Kidney (tissue), 14 donors: ENCODE results near the gene DYNLL2. TPM values are rescaled to one million over a fixed set of nuclear protein-coding genes. Genes with fewer than 3 reads are reported as not detected.
A peak's percentile ranks its signal among the peaks of the same experiment; 100 is the strongest.

ENCODE experiments used
- DNase-seq, 5 donors: peaks; one replicate each; pipeline ENCODE4 v3.0.0-alpha.2; 2013 to 2020
- FAIRE-seq: peaks from 2 replicates; lab custom pipeline; 2012; peaks lifted over from hg19 to GRCh38; lab: Jason Lieb, UNC
- H3K27ac ChIP-seq, 2 donors: one replicate each; pipeline ENCODE4 v1.7.0; 2013; ENCODE audit warnings: low read depth in 2 of 2, low read length in 2 of 2, inconsistent platforms in 1 of 2
- H3K27me3 ChIP-seq: one replicate; pipeline ENCODE4 v1.7.1; 2013; ENCODE audit warnings: low read length, inconsistent platforms; ENCODE audit not compliant: control insufficient read depth, insufficient read depth
- H3K36me3 ChIP-seq, 3 donors: one replicate each; pipeline versions ENCODE4 v1.7.0 to v1.7.1; 2013; ENCODE audit warnings: low read length in 3 of 3, control low read depth in 1 of 3, inconsistent platforms in 1 of 3; ENCODE audit not compliant: insufficient read depth in 3 of 3, control insufficient read depth in 2 of 3
- H3K4me1 ChIP-seq, 3 donors: one replicate each; pipeline versions ENCODE4 v1.7.0 to v1.7.1; 2013; ENCODE audit warnings: low read length in 3 of 3, inconsistent platforms in 1 of 3, low read depth in 1 of 3; ENCODE audit not compliant: control insufficient read depth in 2 of 3, insufficient read depth in 2 of 3
- H3K4me3 ChIP-seq, 3 donors: one replicate each; pipeline versions ENCODE4 v1.7.0 to v1.8.1; 2013; ENCODE audit warnings: low read length in 3 of 3, control low read depth in 1 of 3, inconsistent platforms in 1 of 3
- H3K9ac ChIP-seq, 3 donors: one replicate each; pipeline versions ENCODE4 v1.7.0 to v1.7.1; 2013; ENCODE audit warnings: low read length in 3 of 3, control low read depth in 1 of 3, inconsistent platforms in 1 of 3
- H3K9me3 ChIP-seq, 3 donors: one replicate each; pipeline versions ENCODE4 v1.7.0 to v1.7.1; 2013; ENCODE audit warnings: low read length in 3 of 3, control low read depth in 1 of 3, inconsistent platforms in 1 of 3; ENCODE audit not compliant: control insufficient read depth in 2 of 3, insufficient read depth in 1 of 3
- intact Hi-C: fragments of 100-400 bp; cut with DNase I; formaldehyde crosslinking; loops from one replicate; pipeline ENCODE4 v1.11.1; 2022
- polyA plus RNA-seq: library from polyadenylated mRNA; stranded (reverse); fragments of 350-450 nt; fragmentation: Illumina TruSeq; extraction: RNeasy Lipid Tissue Mini Kit (QIAGEN cat#74804); gene quantifications from one replicate; pipeline ENCODE4 v1.2.3, GENCODE V29; 2014; ENCODE audit warnings: low read depth, low replicate concordance; ENCODE audit not compliant: insufficient read depth
- total RNA-seq: library from RNA; stranded (reverse); fragmentation: NEBNext Ultra II Directional; extraction: Animal tissue kit (Norgen Biotek cat#: 25700); gene quantifications from one replicate; pipeline ENCODE4 v1.2.1, GENCODE V29; 2021
- TF ChIP-seq, protein P1 (sequence below): IDR thresholded peaks from 3 replicates; pipeline ENCODE4 v1.5.1; 2012; ENCODE audit warnings: mild to moderate bottlenecking, moderate library complexity, borderline replicate concordance; ENCODE audit not compliant: insufficient read depth; ENCODE audit errors: extremely low read depth
- donor health status: control.
- donor health status: control.
- donor health status: control.
- donor health status: control.
- donor health status: control.
- donor health status: DM: yes; HTN: yes; CAD: no.
- donor health status: Normal renal cell carcinoma (clear cell type).

The DYNLL2 gene
- total and polyA plus RNA-seq, 2 donors from 2014 or later: 43.2 to 59.7 TPM

DNA sequence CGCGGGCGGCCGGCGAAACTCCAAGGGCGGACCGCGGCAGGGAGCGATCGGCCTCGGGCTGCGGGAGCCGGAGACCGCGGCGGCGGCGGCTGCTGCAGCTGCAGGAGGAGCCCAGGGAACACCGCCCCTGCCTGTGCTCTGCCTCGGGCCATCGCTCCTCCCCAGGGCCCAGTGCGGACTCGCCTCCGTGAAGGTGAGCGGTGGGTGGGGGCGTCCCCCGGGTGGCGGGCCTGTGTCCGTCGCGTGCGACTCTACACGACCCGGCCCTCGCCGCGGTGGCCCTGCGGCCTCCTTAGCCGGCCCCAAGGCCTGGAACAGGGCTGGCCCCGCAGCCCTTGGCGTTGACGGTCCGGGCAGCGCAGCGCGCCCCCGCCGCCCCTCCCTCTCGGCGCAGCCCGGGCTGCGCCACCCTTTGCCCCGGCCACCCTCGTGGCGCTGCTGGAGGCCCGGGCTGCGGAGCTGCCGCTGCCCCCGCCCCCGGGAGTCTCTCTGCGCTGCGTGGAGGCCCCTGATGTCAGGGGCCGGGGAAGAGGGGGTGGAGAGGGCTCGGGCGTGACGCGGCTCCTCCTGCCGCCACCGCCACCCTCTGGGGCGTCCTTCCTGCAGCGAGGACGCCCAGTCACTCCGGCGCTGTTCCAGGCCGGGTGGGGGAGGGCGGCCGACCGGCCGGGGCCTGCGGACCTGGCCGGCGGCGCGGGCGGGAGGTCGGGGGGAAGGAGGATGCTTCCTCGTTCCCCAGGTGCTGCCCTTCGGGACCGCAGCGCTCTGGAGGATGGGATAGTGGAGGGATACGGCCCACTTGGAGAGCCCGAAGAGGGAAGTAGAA lies 485 bp downstream of the DYNLL2 start:
- intact Hi-C loops: no loop called here

GRCh38 chr17:58084317-58084981 lies 1.2 kb downstream of the DYNLL2 start:
- intact Hi-C loops: no loop called here

More for the DNA sequence above, 485 bp downstream of the DYNLL2 start:
- DNase-seq (peak; percentile 53 to 92 (median 75)), FAIRE-seq (no peak)
- TF ChIP-seq, protein P1, sequence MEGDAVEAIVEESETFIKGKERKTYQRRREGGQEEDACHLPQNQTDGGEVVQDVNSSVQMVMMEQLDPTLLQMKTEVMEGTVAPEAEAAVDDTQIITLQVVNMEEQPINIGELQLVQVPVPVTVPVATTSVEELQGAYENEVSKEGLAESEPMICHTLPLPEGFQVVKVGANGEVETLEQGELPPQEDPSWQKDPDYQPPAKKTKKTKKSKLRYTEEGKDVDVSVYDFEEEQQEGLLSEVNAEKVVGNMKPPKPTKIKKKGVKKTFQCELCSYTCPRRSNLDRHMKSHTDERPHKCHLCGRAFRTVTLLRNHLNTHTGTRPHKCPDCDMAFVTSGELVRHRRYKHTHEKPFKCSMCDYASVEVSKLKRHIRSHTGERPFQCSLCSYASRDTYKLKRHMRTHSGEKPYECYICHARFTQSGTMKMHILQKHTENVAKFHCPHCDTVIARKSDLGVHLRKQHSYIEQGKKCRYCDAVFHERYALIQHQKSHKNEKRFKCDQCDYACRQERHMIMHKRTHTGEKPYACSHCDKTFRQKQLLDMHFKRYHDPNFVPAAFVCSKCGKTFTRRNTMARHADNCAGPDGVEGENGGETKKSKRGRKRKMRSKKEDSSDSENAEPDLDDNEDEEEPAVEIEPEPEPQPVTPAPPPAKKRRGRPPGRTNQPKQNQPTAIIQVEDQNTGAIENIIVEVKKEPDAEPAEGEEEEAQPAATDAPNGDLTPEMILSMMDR: no peak
- H3K9me3 ChIP-seq: no peaks in the 10 kb centered on the region
- H3K27ac ChIP-seq: peak overlapping the region; percentile 49 to 90
- peaks cover 4 to 27% (median 14%) of the 10 kb centered on the region in 3 donors for H3K36me3 ChIP-seq
- peak overlapping the region; percentile 86 to 89 (median 86) for H3K4me3 ChIP-seq
- H3K27me3 ChIP-seq: no peaks in the 10 kb centered on the region
- peak overlapping the region; percentile 61 to 87 (median 70) for H3K9ac ChIP-seq
- peaks cover 0 to 25% (median 23%) of the 10 kb centered on the region in 3 donors for H3K4me1 ChIP-seq

GRCh38 chr17:58085039-58085715 lies 2.0 kb downstream of the DYNLL2 start:
- TF ChIP-seq, protein P1: no peak
- Histone ChIP-seq H3K4me1 (peaks cover 0 to 25% (median 23%) of the 10 kb centered on the region in 3 donors), H3K9me3 (no peaks in the 10 kb centered on the region), H3K27me3 (no peaks in the 10 kb centered on the region), H3K4me3 (peak overlapping the region; percentile 86 to 89 (median 86)), H3K36me3 (peaks cover 4 to 42% (median 24%) of the 10 kb centered on the region in 3 donors), H3K9ac (peak overlapping the region in 2 of 3 donors; percentile 24 to 87), H3K27ac (peak overlapping the region; percentile 49 to 90)
- intact Hi-C loops: no loop called here
- no peak for FAIRE-seq
- DNase-seq: peak in 1 of 5 donors; percentile 8

More at GRCh38 chr17:58084317-58084981, 1.2 kb downstream of the DYNLL2 start:
- Histone ChIP-seq H3K4me3 (peak overlapping the region; percentile 86 to 89 (median 86)), H3K9me3 (no peaks in the 10 kb centered on the region), H3K9ac (peak overlapping the region; percentile 61 to 87 (median 70)), H3K4me1 (peaks cover 0 to 25% (median 23%) of the 10 kb centered on the region in 3 donors), H3K27me3 (no peaks in the 10 kb centered on the region), H3K27ac (peak overlapping the region; percentile 49 to 90), H3K36me3 (peaks cover 4 to 34% (median 18%) of the 10 kb centered on the region in 3 donors)
- DNase-seq: peak in 4 of 5 donors; percentile 53 to 82 (median 60)
- no peak for FAIRE-seq
- TF ChIP-seq, protein P1: peak; percentile 14
